K562 (cell line): Measurements from ENCODE around the gene FTL. TPM values are rescaled to one million over a fixed set of nuclear protein-coding genes. Genes with fewer than 3 reads are reported as not detected.

Experiments used
- CBX2 ChIP-seq: fragments of 200-600 bp; sonication (generic); IDR thresholded peaks from one replicate; pipeline ENCODE4 v1.6.1; 2012; ENCODE audit warnings: mild to moderate bottlenecking, low read length, inconsistent platforms; ENCODE audit not compliant: insufficient read depth, poor library complexity, severe bottlenecking
- EP400 ChIP-seq: fragments of 450-650 bp; IDR thresholded peaks from 2 replicates; pipeline ENCODE4 v1.6.1; 2017; ENCODE audit warnings: antibody characterized with exemption, mild to moderate bottlenecking, moderate library complexity
- MAZ ChIP-seq, 2 experiments: fragments of 450-650 bp in 1 of 2; sonication (generic) in 1 of 2; formaldehyde crosslinking; IDR thresholded peaks in 1 of 2; conservative IDR thresholded peaks in 1 of 2; 2 replicates each; pipeline versions ENCODE4 v1.4.0 to v1.5.0; 2020; ENCODE audit warnings: mild to moderate bottlenecking in 1 of 2, missing genetic modification reagents in 1 of 2
- NCOA6 ChIP-seq: fragments of 450-650 bp; IDR thresholded peaks from 2 replicates; pipeline ENCODE4 v1.6.1; 2017; ENCODE audit warnings: mild to moderate bottlenecking
- NR4A1 ChIP-seq, 2 experiments: fragments of 250-450 bp in 1 of 2; fragments of 450-650 bp in 1 of 2; sonication (Bioruptor Pico) in 1 of 2; IDR thresholded peaks; 2 replicates each; pipeline versions ENCODE4 v1.4.0 to v1.6.1; 2016 to 2020; ENCODE audit warnings: mild to moderate bottlenecking in 2 of 2, missing compliant biosample characterization in 1 of 2, missing genetic modification characterization in 1 of 2, moderate library complexity in 1 of 2
- POLR2A ChIP-seq: fragments of 450-650 bp; conservative IDR thresholded peaks from 2 replicates; pipeline ENCODE4 v1.6.1; 2016
- PRPF4 ChIP-seq: fragments of 200-400 bp; formaldehyde crosslinking; IDR thresholded peaks from one replicate; pipeline ENCODE4 v1.6.1; 2017; ENCODE audit warnings: low read length, low read depth, mild to moderate bottlenecking; ENCODE audit not compliant: insufficient read depth, poor library complexity, severe bottlenecking
- RBM39 ChIP-seq: fragments of 200-400 bp; formaldehyde crosslinking; optimal IDR thresholded peaks from 2 replicates; pipeline ENCODE3; 2018; ENCODE audit warnings: low read depth, low read length
- RHOXF2B ChIP-seq: fragments of 250-450 bp; sonication (Bioruptor Pico); conservative IDR thresholded peaks from 2 replicates; pipeline ENCODE4 v1.5.1; 2021
- SAP30 ChIP-seq: fragments of 200-600 bp; sonication (generic); IDR thresholded peaks from 2 replicates; pipeline ENCODE4 v1.6.1; 2012; ENCODE audit warnings: borderline replicate concordance, low read depth, mild to moderate bottlenecking, moderate library complexity, low read length, control low read depth, inconsistent platforms; ENCODE audit not compliant: insufficient read depth, poor library complexity, severe bottlenecking
- SIRT6 ChIP-seq: IDR thresholded peaks from one replicate; pipeline ENCODE4 v1.6.1; 2012; ENCODE audit warnings: low read depth, mild to moderate bottlenecking, control low read depth, inconsistent platforms, low read length, moderate library complexity
- SMC3 ChIP-seq: conservative IDR thresholded peaks from 2 replicates; pipeline ENCODE4 v1.6.1; 2011; ENCODE audit warnings: low read depth, low read length, improper control_type of control experiment; ENCODE audit not compliant: insufficient read depth
- ZBTB7A ChIP-seq: IDR thresholded peaks from 2 replicates; pipeline ENCODE4 v1.6.1; 2011; ENCODE audit warnings: low read depth, mild to moderate bottlenecking, low read length, moderate library complexity, borderline replicate concordance; ENCODE audit not compliant: control insufficient read depth
- ZNF165 ChIP-seq: fragments of 250-450 bp; sonication (Bioruptor Pico); IDR thresholded peaks from 2 replicates; pipeline ENCODE4 v1.4.0; 2020; ENCODE audit warnings: borderline replicate concordance
- ZNF174 ChIP-seq: fragments of 250-450 bp; sonication (Bioruptor Pico); IDR thresholded peaks from 2 replicates; pipeline ENCODE4 v1.4.0; 2020; ENCODE audit warnings: mild to moderate bottlenecking
- ZNF184 ChIP-seq: sonication (generic); formaldehyde crosslinking; IDR thresholded peaks from 2 replicates; pipeline ENCODE4 v1.5.0; 2020; ENCODE audit warnings: missing genetic modification reagents
- polyA plus RNA-seq, 8 experiments: library from polyadenylated mRNA; depleted of rRNA in 4 of 8; stranded (reverse) in 5 of 8; unstranded in 3 of 8; fragments of >200 nt; fragmentation: Nextera tagmentation in 2 of 8; fragmentation: Illumina TruSeq in 1 of 8; extraction: Ambion mirVana in 2 of 8; extraction: Trizol in 1 of 8; gene quantifications; 2 replicates each; pipeline versions ENCODE4 v1.2.1 to v1.2.3, GENCODE V29; 2011 to 2014; ENCODE audit warnings: inconsistent platforms in 1 of 8, missing spikeins in 1 of 8
- total RNA-seq, 7 experiments: library from RNA; depleted of rRNA in 6 of 7; stranded (reverse); fragments of >200 nt in 6 of 7; fragmentation: Illumina TruSeq in 2 of 7; extraction: Trizol in 2 of 7; gene quantifications; 2 replicates each; pipeline versions ENCODE4 v1.2.1 to v1.2.3, GENCODE V29; 2011 to 2021; ENCODE audit warnings: low replicate concordance in 1 of 7
- TF ChIP-seq, protein P1 (sequence below), 2 experiments: IDR thresholded peaks; 2 replicates each; pipeline ENCODE4 v1.6.1; 2012; ENCODE audit warnings: improper control_type of control experiment in 2 of 2, low read depth in 2 of 2, low read length in 2 of 2, borderline replicate concordance in 1 of 2
- TF ChIP-seq, protein P2 (sequence below): fragments of 250-450 bp; sonication (Bioruptor Pico); IDR thresholded peaks from 2 replicates; pipeline ENCODE4 v1.5.0; 2021; ENCODE audit warnings: mild to moderate bottlenecking, borderline replicate concordance
- TF ChIP-seq, protein P3 (sequence below): fragments of 250-450 bp; sonication (Bioruptor Pico); IDR thresholded peaks from 2 replicates; pipeline ENCODE4 v1.8.0; 2021; ENCODE audit warnings: moderate library complexity, mild to moderate bottlenecking, inconsistent platforms
- TF ChIP-seq, protein P4 (sequence below): fragments of 450-650 bp; IDR thresholded peaks from 2 replicates; pipeline ENCODE4 v1.6.1; 2017; ENCODE audit warnings: mild to moderate bottlenecking, moderate library complexity

Gene FTL
- total and polyA plus RNA-seq, 9 of the 15 experiments (the other 6 are each of a cell fraction or from before 2014, with no cell fraction given), result 1,231 to 27,415 (median 3,965) TPM

DNA sequence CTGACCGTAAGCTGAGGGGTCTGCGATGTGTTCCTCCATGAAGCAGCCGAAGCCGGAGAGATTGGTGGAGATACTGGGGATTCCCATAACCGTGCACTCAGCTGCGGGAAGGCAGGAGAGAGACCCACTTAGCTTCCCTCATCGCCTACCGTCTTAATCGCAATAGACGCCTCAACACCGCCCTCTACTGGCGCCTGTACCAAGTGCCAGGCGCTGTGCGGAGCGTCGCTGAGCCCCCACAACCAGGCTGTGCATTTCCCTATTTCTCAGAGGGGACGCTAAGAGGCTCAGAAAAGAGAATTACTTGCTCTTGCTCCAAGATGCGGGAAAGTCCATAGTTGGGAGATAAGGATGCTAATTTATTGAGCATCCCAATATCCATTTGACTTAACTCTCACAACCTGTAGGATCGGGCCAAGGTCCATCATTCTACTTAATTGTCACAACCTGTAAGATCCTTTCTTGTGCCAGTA lies 5.8 kb downstream of the FTL start (continued):
- peak; percentile 41 to 82; a peak in 2 of 4 replicates for TF ChIP-seq MAZ (CRISPR knock-in tag; conservative IDR thresholded peaks at IDR 0.05 in 1 of 2, IDR thresholded peaks at IDR 0.05 in 1 of 2)
- TF ChIP-seq SAP30, result no peak
- TF ChIP-seq ZNF184 (CRISPR knock-in tag), result no peak
- no peak for TF ChIP-seq CBX2
- peak; percentile 70; the same call in 1 of the 2 replicates for TF ChIP-seq ZBTB7A
- TF ChIP-seq, protein P1, sequence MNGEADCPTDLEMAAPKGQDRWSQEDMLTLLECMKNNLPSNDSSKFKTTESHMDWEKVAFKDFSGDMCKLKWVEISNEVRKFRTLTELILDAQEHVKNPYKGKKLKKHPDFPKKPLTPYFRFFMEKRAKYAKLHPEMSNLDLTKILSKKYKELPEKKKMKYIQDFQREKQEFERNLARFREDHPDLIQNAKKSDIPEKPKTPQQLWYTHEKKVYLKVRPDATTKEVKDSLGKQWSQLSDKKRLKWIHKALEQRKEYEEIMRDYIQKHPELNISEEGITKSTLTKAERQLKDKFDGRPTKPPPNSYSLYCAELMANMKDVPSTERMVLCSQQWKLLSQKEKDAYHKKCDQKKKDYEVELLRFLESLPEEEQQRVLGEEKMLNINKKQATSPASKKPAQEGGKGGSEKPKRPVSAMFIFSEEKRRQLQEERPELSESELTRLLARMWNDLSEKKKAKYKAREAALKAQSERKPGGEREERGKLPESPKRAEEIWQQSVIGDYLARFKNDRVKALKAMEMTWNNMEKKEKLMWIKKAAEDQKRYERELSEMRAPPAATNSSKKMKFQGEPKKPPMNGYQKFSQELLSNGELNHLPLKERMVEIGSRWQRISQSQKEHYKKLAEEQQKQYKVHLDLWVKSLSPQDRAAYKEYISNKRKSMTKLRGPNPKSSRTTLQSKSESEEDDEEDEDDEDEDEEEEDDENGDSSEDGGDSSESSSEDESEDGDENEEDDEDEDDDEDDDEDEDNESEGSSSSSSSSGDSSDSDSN (IDR thresholded peaks at IDR 0.05; ENCODE audit: borderline replicate concordance in 1 of 2, low read depth in 2 of 2, low read length in 2 of 2), result no peak
- TF ChIP-seq EP400, result no peak
- TF ChIP-seq NCOA6, result no peak
- TF ChIP-seq SIRT6, result no peak
- TF ChIP-seq, protein P2, sequence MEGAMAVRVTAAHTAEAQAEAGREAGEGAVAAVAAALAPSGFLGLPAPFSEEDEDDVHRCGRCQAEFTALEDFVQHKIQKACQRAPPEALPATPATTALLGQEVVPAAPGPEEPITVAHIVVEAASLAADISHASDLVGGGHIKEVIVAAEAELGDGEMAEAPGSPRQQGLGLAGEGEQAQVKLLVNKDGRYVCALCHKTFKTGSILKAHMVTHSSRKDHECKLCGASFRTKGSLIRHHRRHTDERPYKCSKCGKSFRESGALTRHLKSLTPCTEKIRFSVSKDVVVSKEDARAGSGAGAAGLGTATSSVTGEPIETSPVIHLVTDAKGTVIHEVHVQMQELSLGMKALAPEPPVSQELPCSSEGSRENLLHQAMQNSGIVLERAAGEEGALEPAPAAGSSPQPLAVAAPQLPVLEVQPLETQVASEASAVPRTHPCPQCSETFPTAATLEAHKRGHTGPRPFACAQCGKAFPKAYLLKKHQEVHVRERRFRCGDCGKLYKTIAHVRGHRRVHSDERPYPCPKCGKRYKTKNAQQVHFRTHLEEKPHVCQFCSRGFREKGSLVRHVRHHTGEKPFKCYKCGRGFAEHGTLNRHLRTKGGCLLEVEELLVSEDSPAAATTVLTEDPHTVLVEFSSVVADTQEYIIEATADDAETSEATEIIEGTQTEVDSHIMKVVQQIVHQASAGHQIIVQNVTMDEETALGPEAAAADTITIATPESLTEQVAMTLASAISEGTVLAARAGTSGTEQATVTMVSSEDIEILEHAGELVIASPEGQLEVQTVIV (CRISPR knock-in tag), result no peak
- TF ChIP-seq RHOXF2B (CRISPR knock-in tag), result no peak
- no peak for TF ChIP-seq ZNF165
- TF ChIP-seq RBM39, result no peak
- TF ChIP-seq POLR2A, result no peak
- TF ChIP-seq NR4A1 (CRISPR knock-in tag; IDR thresholded peaks at IDR 0.05), result no peak
- TF ChIP-seq NR4A1 (tag; IDR thresholded peaks at IDR 0.05), result 0 out of 2 replicates have a peak, but pooled peaks have one; percentile 35
- no peak for TF ChIP-seq PRPF4
- peak; percentile 77 for TF ChIP-seq SMC3
- TF ChIP-seq, protein P3, sequence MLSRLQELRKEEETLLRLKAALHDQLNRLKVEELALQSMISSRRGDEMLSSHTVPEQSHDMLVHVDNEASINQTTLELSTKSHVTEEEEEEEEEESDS (CRISPR knock-in tag), result no peak
- TF ChIP-seq, protein P4, sequence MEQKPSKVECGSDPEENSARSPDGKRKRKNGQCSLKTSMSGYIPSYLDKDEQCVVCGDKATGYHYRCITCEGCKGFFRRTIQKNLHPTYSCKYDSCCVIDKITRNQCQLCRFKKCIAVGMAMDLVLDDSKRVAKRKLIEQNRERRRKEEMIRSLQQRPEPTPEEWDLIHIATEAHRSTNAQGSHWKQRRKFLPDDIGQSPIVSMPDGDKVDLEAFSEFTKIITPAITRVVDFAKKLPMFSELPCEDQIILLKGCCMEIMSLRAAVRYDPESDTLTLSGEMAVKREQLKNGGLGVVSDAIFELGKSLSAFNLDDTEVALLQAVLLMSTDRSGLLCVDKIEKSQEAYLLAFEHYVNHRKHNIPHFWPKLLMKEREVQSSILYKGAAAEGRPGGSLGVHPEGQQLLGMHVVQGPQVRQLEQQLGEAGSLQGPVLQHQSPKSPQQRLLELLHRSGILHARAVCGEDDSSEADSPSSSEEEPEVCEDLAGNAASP, result no peak
- no peak for TF ChIP-seq ZNF174
